ENCODE data around the gene MSANTD2.

GRCh38 chr11:124799348-124800225 lies 619 bp downstream of the MSANTD2 start:
- TF ChIP-seq CTCF (IDR thresholded peaks at IDR 0.05; ENCODE audit: low read depth, low read length) (no peak), POLR2A (IDR thresholded peaks at IDR 0.05; ENCODE audit: extremely low read depth, insufficient read length) (no peak)

Measured in NB4 (cell line).